GM18507 (cell line): ENCODE measurements around the gene AVL9.
"Not testable (repeated sequence)": the region's sequence is repeated elsewhere in the genome, so short reads cannot be mapped to it uniquely, and the experiment has no call there.

Experiments used
- DNase-seq: peaks from one replicate; pipeline ENCODE4 v3.0.0; 2011; ENCODE audit warnings: low read depth; ENCODE audit not compliant: insufficient read length; ENCODE audit errors: extremely low spot score
- FAIRE-seq: peaks from 2 replicates; lab custom pipeline; 2011; peaks lifted over from hg19 to GRCh38; lab: Jason Lieb, UNC

AVL9 gene

GRCh38 chr7:32619416-32619815, 124.1 kb downstream of the AVL9 start:
- FAIRE-seq, DNase-seq: not testable (repeated sequence)

- DNase-seq (no peak), FAIRE-seq (no peak)
Measured at GRCh38 chr7:32631021-32631420, 135.7 kb downstream of the AVL9 start.

- not testable (repeated sequence) for FAIRE-seq, DNase-seq
Measured at GRCh38 chr7:32631590-32632497, 136.6 kb downstream of the AVL9 start.

GRCh38 chr7:32633446-32633845, 138.2 kb downstream of the AVL9 start:
- not testable (repeated sequence) for DNase-seq, FAIRE-seq

- DNase-seq, FAIRE-seq: not testable (repeated sequence)
Measured at GRCh38 chr7:32634798-32635393, 139.6 kb downstream of the AVL9 start.

GRCh38 chr7:32636725-32637462, 141.6 kb downstream of the AVL9 start:
- DNase-seq, FAIRE-seq: not testable (repeated sequence)

GRCh38 chr7:32637611-32638010, 142.3 kb downstream of the AVL9 start:
- not testable (repeated sequence) for FAIRE-seq

More at GRCh38 chr7:32637611-32638010, 142.3 kb downstream of the AVL9 start:
- not testable (repeated sequence) for DNase-seq
